Stimulated activated CD8-positive, alpha-beta memory T cell treated with anti-CD3 and anti-CD28 coated beads, Interleukin-12 subunit alpha, Interleukin-12 subunit beta, amount 100 ng/mL, for 1 hour (primary cell): ENCODE measurements around the gene CCDC18.
"Not testable (repeated sequence)": the region's sequence is repeated elsewhere in the genome, so short reads cannot be mapped to it uniquely, and the experiment has no call there.

Experiments used
- DNase-seq: peaks from one replicate; pipeline ENCODE4 v3.0.0-alpha.2; 2020; ENCODE audit warnings: low read depth

The CCDC18 gene, protein sequence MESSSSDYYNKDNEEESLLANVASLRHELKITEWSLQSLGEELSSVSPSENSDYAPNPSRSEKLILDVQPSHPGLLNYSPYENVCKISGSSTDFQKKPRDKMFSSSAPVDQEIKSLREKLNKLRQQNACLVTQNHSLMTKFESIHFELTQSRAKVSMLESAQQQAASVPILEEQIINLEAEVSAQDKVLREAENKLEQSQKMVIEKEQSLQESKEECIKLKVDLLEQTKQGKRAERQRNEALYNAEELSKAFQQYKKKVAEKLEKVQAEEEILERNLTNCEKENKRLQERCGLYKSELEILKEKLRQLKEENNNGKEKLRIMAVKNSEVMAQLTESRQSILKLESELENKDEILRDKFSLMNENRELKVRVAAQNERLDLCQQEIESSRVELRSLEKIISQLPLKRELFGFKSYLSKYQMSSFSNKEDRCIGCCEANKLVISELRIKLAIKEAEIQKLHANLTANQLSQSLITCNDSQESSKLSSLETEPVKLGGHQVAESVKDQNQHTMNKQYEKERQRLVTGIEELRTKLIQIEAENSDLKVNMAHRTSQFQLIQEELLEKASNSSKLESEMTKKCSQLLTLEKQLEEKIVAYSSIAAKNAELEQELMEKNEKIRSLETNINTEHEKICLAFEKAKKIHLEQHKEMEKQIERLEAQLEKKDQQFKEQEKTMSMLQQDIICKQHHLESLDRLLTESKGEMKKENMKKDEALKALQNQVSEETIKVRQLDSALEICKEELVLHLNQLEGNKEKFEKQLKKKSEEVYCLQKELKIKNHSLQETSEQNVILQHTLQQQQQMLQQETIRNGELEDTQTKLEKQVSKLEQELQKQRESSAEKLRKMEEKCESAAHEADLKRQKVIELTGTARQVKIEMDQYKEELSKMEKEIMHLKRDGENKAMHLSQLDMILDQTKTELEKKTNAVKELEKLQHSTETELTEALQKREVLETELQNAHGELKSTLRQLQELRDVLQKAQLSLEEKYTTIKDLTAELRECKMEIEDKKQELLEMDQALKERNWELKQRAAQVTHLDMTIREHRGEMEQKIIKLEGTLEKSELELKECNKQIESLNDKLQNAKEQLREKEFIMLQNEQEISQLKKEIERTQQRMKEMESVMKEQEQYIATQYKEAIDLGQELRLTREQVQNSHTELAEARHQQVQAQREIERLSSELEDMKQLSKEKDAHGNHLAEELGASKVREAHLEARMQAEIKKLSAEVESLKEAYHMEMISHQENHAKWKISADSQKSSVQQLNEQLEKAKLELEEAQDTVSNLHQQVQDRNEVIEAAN (N-terminal part only)

DNA sequence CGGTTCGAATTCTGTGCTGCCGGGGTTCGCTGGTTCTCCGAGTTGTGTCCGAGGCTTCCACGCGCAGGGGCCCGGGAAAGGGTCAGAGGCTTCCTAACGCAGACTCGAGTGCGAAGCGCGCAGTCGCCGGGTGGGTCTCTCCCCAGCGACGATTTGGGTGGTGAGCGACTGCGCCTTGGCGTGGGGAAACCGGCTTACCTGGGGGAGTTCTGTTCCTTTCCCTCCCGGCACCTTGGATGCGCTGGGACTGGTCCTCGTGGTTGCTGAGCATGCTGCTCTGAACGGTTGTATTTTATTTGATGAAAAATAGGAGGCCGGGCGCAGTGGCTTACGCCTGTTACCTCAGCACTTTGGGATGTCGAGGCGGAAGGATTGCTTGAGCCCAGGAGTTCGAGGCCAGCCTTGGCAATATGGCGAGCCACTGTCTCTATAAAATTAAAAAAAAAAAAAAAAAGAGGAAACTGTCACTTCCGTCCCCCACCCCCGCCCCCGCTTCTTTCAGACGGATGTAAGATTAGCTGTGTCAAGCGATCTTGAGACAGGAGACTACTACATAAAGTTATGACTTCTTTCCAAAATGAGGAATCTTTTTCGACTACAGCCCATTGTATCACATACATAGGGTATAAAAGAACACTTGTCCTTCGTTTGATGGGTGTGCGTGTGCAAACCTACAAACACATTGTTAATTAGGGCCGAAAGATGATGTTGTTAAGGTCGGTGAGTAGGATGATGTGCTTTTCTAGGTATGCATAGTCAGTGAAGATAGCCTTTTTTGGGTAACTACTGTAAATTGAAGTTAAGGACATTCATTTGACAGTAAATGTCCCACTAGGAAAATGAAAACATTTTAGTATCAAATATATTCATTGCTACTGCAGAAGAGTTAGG is at the start of gene CCDC18:
TSS of gene CCDC18 (plus strand) at position 2 of the 891 bp plus-strand sequence. CDS start 2,638 bp downstream, outside the sequence.
- peak; percentile 38 for DNase-seq

DNA sequence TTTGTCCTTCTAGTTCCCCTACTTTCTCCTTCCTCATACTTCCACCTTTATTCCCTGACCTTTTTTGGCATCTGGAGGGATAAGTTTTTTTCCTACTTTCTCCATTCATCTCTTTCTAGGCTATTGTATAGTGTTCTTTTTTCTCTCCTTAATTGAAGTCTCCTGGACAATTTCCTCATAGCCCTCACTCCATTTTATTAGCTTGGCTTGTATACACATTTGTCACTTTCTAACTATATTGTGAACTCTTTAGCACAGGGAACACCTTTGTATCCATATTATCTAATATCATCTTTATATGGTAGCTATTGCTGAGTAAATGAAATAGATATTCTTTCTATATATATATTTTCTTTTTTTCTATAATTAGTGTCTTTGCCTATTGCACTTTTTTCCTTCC is 47.9 kb upstream of the CCDC18 start:
- DNase-seq = no peak

DNA sequence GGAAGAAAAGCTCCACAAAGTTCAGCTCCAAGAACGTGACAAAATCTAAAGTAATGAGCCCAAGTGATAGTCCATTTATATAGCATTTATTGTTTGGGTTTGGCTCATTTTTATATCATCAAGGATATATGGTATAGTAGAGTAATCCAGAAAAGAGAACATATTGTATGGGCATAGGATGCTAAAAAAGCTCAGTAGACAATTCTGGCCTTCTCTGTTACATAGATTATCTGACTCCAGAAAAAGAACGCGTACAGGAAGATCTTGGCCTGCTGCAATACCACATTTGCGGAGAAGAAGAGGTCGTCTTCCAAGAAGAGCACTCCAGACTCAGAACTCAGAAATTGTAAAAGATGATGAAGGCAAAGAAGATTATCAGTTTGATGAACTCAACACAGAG is 44.1 kb upstream of the CCDC18 start:
- DNase-seq = no peak

DNA sequence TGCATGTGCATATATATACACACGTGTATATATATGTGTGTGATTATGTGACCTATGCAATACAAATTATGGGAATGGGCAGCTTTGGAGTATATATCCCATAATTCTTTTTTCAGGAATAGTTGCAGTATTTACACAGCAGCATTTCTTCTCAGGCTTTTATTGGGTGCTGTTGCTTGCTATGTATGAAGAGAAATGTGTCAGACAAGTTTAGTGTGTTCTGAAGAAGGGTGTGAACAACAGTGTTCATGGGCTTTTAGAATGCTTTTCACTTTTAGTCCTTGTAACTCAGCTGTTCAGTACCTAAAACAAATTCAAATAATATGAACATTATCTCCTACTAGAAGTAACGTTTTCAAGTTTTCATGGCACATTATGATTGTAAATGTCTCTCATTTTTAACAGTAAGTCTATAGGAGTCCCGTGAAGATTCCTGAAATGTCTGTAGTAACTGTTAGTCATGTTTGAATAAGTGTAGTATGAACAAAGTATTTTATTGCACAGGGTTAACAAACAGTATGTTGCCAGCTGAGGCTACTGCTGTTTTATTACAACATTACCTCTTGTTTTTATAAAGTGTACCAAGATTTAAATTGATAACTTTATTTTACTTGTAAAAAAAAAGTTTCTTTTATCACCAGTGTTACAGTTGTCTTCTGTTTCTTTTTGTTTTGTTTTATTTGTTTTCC is 42.8 kb upstream of the CCDC18 start:
- DNase-seq = no peak

DNA sequence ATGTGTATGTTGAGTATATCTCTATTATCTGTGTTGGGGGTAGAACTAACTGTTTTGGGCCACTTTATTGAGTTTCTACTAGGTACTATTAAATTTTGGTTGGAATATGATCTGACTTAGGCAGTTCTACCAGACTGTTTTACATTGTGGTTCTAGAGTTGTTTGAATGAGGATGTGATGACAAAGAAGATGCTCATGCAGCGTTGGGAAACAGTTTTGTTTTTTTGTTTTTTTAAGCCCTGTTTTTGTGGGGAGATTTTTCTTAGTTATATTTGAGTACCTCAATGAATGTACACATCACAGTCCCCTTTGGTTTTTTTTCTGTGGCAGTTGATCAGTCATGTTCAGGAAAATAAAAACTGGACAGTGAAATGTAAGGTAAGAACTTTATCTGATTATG is 40.4 kb upstream of the CCDC18 start:
- no peak for DNase-seq

DNA sequence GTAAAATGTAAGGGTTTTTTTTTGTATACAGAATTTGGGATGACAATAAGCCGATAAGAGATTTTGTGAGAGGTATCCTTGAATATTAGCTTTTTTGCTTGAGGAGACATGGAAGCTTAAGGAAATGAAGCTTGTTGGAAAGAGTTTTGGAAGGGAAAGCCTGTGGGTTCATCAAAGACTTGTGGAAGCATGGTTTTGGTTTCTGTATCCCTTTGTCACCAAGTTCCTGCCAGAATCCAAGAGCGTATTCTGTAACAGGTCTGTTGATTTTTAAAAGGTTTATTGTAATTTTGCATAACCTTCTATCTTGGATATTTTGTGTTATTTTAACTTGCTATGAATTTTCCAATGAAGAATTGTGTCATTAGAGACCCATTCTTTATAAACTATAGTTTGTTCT is 38.4 kb upstream of the CCDC18 start:
- no peak for DNase-seq

DNA sequence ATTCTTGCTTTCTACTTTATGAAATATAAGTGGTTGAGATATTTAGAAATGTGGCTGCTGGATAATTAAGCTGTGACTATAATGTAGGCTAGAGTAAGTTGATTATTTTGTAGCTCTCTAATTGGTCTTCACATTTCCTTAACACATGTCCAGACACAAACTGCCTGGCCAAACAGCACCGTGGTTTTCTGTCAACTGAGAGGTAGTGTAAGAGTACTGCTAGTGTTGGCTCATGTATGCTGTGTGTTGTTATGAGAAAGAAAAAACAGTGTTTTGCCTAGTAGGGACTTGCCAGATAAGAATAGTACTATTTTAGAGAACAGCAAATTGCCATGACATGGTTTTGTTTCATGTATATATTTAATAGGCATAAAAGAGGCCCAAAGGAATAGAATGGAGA is 37.4 kb upstream of the CCDC18 start:
- DNase-seq = no peak

DNA sequence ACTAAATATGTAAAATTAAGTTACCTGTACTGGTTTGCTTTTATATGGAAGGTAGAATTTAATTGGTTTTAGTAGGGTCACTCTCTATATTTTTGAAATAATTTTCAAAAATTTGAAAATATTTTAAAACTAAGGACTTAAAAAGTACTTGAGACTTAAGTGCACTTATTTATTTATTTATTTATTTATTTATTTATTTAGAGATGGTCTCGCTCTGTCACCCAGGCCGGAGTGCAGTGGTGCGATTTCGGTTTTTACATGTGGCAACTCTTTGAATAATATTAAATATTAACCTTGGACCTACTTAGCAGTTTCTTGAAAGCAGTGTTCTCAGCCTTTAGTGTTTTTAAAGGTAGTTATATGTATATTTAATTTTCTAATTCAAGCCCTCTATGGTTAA is 36.8 kb upstream of the CCDC18 start:
- DNase-seq = no peak

DNA sequence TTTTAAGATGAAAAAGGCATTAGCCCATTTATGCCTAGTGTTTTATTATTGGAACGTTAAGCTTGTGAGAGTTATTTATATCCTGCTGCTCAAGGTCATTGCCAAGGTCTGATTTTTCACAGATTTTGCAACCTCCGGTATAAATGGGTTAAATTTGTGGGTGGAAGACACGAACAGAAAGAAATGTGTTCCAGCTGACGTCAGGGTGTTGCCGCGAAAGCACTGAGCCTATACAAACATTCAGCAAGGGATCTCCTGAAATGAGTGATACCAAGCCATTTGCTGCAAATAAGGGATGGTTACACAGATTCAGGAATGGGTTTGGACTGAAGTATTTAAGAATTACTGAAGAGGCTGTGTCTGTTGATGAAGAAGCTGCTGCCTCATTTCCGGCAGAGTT is 32.5 kb upstream of the CCDC18 start:
- no peak for DNase-seq

DNA sequence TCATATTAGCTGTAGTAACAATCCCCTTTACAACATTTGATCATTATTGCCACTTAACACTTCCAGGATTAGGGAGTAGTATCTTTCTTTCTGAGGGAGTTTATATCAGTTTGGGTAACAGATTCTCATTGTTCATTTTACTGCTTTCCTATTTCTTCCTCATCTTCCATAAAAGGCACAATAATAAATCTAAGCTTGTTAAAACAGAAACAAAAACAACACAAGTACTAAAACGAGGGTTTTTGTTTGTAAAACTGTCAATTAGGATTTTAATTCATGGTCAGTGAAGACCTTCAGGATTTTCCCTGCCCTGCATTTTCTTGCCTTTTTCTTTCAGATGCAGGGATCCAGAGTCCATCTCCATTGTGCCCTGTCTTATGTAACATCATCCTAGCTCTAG is 29.8 kb upstream of the CCDC18 start:
- no peak for DNase-seq

DNA sequence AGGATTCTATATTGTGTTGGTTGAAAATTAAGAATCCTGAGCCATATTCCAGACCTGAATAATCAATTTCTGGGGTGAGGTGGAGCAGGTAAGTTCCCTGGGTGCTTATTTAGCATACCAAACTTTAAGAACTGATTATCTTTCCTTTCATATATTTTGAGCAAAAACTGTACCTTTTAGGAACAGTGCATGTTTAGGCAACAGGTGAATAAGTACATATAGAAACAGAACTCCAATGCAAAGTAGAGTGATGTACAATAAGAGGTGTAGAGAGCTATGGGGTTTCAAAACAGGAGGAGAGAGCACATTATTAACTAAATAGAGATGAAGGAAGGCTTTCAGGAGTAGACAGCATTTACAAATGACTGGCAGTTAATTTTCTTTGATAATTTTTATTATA is 29.1 kb upstream of the CCDC18 start:
- DNase-seq = no peak

DNA sequence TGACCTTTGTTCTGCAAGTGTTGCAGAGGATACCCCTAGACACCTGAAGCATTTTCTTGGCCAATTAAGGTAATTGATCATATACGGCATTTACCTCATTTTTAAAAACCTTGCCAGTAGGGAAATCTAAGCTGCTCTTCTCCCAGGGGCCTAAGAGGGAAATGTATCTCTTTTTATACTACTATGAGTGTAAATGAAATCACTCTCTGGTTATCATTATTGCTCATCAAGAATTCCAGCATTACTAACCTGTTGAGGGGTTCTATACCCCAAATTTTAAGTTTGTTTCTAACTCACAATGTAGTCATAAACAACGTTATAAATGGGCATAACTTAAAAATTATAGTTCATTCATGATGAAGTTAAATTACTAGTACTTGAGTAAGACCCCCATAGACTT is 27.7 kb upstream of the CCDC18 start:
- DNase-seq = no peak

DNA sequence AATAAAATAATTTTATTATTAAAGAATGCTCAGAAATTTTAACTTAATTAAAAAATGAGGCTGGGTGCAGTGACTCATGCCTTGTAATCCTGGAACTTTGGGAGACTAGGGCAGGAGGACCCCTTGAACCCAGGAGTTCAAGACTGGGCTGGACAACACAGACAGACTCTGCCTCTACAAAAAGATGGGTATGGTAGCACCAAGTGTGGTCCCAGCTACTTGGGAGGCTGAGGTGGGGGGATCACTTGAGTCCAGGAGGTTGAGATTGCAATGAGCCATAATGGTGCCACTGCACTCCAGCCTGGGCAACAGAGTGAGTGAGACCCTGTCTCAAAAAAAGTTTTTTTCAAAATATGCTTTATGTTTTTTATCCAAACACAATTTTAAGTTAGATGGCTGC is 25.6 kb upstream of the CCDC18 start:
- no peak for DNase-seq

DNA sequence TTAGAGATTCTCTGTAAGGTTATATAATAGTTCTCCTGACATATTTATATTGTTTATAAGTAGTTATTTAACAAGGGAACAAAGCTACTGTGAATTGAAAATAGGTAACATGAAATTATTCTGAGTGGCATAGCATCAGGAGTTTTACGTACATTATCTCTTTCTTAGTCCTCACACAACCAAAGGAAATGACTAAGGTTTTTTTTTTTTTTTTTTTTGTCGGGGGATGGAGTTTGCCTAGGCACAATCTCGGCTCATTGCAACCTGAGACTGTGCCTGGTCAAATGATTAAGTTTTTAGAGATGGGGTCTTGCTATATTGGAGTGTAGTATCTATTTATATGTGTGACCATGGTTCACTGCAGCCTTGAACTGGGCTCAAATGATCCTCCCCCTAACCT is 25.2 kb upstream of the CCDC18 start:
- no peak for DNase-seq

DNA sequence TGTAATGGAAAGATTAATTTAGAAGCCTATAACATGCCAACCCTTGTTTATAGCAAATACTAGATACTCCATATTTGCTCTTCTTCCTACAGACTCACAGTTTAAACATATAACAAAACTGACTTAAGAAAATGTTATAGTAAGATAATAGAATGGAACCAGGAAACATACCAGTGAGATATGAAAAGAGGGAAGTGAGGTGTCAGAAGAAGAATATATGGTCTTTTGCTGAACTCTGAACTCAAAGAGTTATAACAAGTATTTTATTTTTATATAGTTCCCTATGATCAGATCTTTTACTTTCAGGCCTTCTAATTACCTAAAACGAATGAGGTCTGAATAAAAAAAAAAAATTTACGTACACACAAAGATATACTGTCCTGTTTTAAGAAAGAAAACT is 21.2 kb upstream of the CCDC18 start:
- no peak for DNase-seq

DNA sequence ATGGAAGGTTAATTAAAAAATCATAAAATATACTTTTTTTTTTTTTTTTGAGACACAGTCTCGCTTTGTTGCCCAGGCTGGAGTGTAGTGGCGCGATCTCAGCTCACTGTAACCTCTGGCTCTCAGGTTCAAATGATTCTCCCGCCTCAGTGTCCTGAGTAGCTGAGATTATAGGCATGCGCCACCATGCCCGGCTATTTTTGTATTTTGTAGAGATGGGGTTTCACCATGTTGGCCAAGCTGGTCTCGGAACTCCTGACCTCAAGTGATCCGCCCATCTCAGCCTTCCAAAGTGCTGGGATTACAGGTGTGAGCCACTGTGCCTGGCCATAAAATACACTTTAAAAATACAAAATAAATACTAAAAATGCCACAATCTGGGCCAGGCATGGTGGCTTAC is 17.2 kb upstream of the CCDC18 start:
- not testable (repeated sequence) for DNase-seq

DNA sequence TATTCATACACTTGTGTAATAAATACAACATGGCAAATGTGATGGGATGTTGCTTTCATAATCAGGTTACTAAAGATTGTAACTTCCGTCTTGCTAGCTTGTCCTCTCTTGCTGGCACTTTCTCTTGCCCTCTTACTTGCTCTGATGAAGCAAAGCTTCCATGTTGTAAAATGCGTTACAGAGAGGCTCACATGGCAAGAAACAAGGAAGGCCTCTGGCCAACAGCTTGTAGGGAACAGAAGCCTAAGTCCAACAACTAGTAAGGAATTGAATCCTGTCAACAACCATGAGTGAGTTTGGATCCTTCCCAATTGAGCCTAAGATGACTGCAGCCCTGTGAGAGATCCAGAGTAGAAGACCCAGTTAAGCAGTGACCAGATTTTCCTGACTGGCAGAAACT is 15.7 kb upstream of the CCDC18 start:
- no peak for DNase-seq

DNA sequence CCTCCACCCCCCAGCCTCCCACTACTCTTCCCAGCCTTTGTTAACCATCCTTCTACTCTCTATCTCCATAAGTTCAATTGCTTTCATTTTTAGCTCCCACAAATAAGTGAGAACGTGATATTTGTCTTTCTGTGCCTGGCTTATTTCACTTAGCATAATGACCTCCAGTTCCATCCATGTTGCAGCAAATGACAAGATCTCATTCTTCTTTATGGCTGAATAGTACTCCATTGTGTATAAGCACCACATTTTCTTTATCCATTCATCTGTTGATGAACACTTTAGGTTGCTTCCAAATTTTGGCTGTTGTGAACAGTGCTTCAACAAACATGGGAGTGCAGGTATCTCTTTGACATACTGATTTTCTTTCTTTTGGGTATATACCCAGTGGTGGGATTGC is 14.6 kb upstream of the CCDC18 start:
- DNase-seq = not testable (repeated sequence)

DNA sequence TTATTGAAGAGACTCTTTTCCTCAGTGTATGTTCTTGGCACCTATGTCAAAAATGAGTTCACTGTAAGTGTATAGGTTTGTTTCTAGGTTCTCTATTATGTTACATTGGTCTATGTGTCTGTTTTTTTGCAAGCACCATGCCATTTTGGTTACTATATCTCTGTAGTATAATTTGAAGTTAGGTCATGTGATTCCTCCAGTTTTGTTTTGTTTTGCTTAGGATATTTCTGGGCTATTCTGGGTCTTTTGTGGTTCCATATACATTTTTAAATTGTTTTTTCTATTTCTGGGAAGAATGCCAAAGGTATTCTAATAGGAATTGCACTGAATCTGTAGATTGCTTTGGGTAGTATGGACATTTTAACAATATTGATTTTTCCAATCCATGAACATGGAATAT is 13.5 kb upstream of the CCDC18 start:
- no peak for DNase-seq

DNA sequence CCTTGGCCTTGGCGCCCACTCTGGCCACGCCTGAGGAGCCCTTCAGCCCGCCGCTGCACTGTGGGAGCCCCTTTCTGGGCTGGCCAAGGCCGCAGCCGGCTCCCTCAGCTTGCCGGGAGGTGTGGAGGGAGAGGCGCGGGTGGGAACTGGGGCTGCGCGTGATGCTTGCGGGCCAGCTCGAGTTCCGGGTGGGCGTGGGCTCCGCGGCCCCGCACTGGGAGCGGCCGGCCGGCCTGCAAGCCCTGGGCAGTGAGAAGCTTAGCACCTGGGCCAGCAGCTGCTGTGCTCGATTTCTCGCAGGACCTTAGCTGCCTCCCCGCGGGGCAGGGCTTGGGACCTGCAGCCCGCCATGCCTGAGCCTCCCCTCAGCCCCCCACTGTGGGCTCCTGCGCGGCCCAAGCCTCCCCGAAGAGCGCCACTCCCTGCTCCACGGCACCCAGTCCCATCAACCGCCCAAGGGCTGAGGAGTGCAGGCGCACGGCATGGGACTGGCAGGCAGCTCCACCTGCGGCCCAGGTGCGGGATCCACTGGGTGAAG is 10.3 kb upstream of the CCDC18 start:
- DNase-seq = not testable (repeated sequence)
